Peyer's patch (tissue), 4 donors: ENCODE data around the gene C1orf74. TPM values are rescaled to one million over a fixed set of nuclear protein-coding genes. Genes with fewer than 3 reads are reported as not detected.
A peak's percentile ranks its signal among the peaks of the same experiment; 100 is the strongest.

ENCODE experiments used
- DNase-seq, 3 donors: peaks; one replicate each; pipeline ENCODE4 v3.0.0-alpha.2; 2017 to 2019
- H3K27ac ChIP-seq, 4 donors: fragments of 200-600 bp; sonication (generic); one replicate each; pipeline ENCODE4 v1.5.1; 2016 to 2019
- H3K27me3 ChIP-seq, 2 donors: fragments of 200-600 bp; sonication (generic); one replicate each; pipeline ENCODE4 v1.5.1; 2019
- H3K36me3 ChIP-seq, 3 donors: fragments of 200-600 bp; sonication (generic); one replicate each; pipeline ENCODE4 v1.5.1; 2016 to 2019
- H3K4me1 ChIP-seq, 4 donors: fragments of 200-600 bp; sonication (generic); one replicate each; pipeline ENCODE4 v1.5.1; 2016 to 2019
- H3K4me3 ChIP-seq, 4 donors: fragments of 200-600 bp; sonication (generic); 1 replicate in 3 of 4; 2 replicates in 1 of 4; pipeline ENCODE4 v1.5.1; 2016 to 2019; ENCODE audit warnings: mild to moderate bottlenecking in 1 of 4
- H3K9me3 ChIP-seq, 4 donors: fragments of 200-600 bp; sonication (generic); one replicate each; pipeline ENCODE4 v1.5.1; 2016 to 2019; ENCODE audit warnings: mild to moderate bottlenecking in 1 of 4
- CTCF ChIP-seq, 6 experiments: fragments of 450-650 bp in 4 of 6; fragments of 200-600 bp in 2 of 6; sonication (generic) in 1 of 6; IDR thresholded peaks; one replicate each; pipeline ENCODE4 v1.5.1; 2017 to 2019; ENCODE audit warnings: antibody characterized with exemption in 6 of 6, mild to moderate bottlenecking in 3 of 6, moderate library complexity in 1 of 6
- POLR2A ChIP-seq, 2 donors: fragments of 450-650 bp; IDR thresholded peaks; one replicate each; pipeline ENCODE4 v1.5.1; 2017; ENCODE audit warnings: antibody characterized with exemption in 2 of 2, mild to moderate bottlenecking in 2 of 2, moderate library complexity in 2 of 2
- total RNA-seq, 4 donors: library from RNA; depleted of rRNA; stranded (reverse); fragments of >200 nt; gene quantifications; one replicate each; pipeline ENCODE4 v1.1.0, GENCODE V29; 2016

Gene C1orf74
- total RNA-seq, 4 donors from 2014 or later, result 0.83 to 1.9 (median 1.8) TPM

- H3K27me3 ChIP-seq, result no peaks in the 10 kb centered on the region
Measured at GRCh38 chr1:209759829-209760359, 24.5 kb downstream of the C1orf74 start.

GRCh38 chr1:209758400-209758799, 26.0 kb downstream of the C1orf74 start:
- H3K27ac ChIP-seq, result peak overlapping the region in 1 of 4 donors; percentile 86
- H3K4me3 ChIP-seq, result peak overlapping the region in 3 of 4 donors; percentile 3 to 46 (median 40)
- no peaks in the 10 kb centered on the region for H3K27me3 ChIP-seq

More at GRCh38 chr1:209759829-209760359, 24.5 kb downstream of the C1orf74 start:
- Histone ChIP-seq H3K27ac (no peak overlapping the region), H3K36me3 (no peaks in the 10 kb centered on the region), H3K9me3 (no peaks in the 10 kb centered on the region), H3K4me1 (peaks cover 0 to 21% (median 3%) of the 10 kb centered on the region in 4 donors), H3K4me3 (no peak overlapping the region)
- no peak for TF ChIP-seq POLR2A (IDR thresholded peaks at IDR 0.05)
- TF ChIP-seq CTCF (IDR thresholded peaks at IDR 0.05), result no peak
- no peak for DNase-seq

GRCh38 chr1:209756615-209757445, 27.5 kb downstream of the C1orf74 start:
- no peaks in the 10 kb centered on the region for H3K9me3 ChIP-seq
- H3K4me1 ChIP-seq, result peaks cover 0 to 23% (median 6%) of the 10 kb centered on the region in 4 donors
- no peaks in the 10 kb centered on the region for H3K27me3 ChIP-seq
- H3K36me3 ChIP-seq, result no peaks in the 10 kb centered on the region
- TF ChIP-seq CTCF (IDR thresholded peaks at IDR 0.05), result no peak
- no peak for TF ChIP-seq POLR2A (IDR thresholded peaks at IDR 0.05)
- peak overlapping the region; percentile 40 to 46 (median 44) for H3K4me3 ChIP-seq
- DNase-seq, result peak in 2 of 3 donors; percentile 56 to 66
- H3K27ac ChIP-seq, result peak overlapping the region; percentile 63 to 86 (median 79)

More at GRCh38 chr1:209758400-209758799, 26.0 kb downstream of the C1orf74 start:
- no peaks in the 10 kb centered on the region for H3K36me3 ChIP-seq
- no peak for DNase-seq
- TF ChIP-seq POLR2A (IDR thresholded peaks at IDR 0.05) (no peak), CTCF (IDR thresholded peaks at IDR 0.05) (no peak)
- no peaks in the 10 kb centered on the region for H3K9me3 ChIP-seq
- peaks cover 0 to 23% (median 4%) of the 10 kb centered on the region in 4 donors for H3K4me1 ChIP-seq

- Histone ChIP-seq H3K9me3 (no peaks in the 10 kb centered on the region), H3K36me3 (no peaks in the 10 kb centered on the region), H3K4me3 (peak within 1 kb of the TSS; percentile 40 to 46 (median 44)), H3K4me1 (peaks cover 0 to 27% (median 7%) of the 10 kb centered on the region in 4 donors), H3K27ac (peak within 1 kb of the TSS; percentile 63 to 86 (median 79)), H3K27me3 (no peaks in the 10 kb centered on the region)
- peak in 2 of 3 donors; percentile 87 to 92 for DNase-seq
- TF ChIP-seq CTCF (IDR thresholded peaks at IDR 0.05), result no peak
- no peak for TF ChIP-seq POLR2A (IDR thresholded peaks at IDR 0.05)
Measured at GRCh38 chr1:209755926-209756614, 28.3 kb downstream of the C1orf74 start, which contains the start of gene TRAF3IP3. Gene TRAF3IP3 (plus strand): TSS chr1:209756053. CDS start chr1:209760040, 3,987 bp downstream.

- peak overlapping the region; percentile 33 to 86 (median 71) for H3K27ac ChIP-seq
- H3K36me3 ChIP-seq, result no peaks in the 10 kb centered on the region
- DNase-seq, result no peak
- peaks cover 0 to 30% (median 5%) of the 10 kb centered on the region in 4 donors for H3K4me1 ChIP-seq
- H3K9me3 ChIP-seq, result no peaks in the 10 kb centered on the region
- no peaks in the 10 kb centered on the region for H3K27me3 ChIP-seq
- no peak for TF ChIP-seq POLR2A (IDR thresholded peaks at IDR 0.05)
- TF ChIP-seq CTCF (IDR thresholded peaks at IDR 0.05), result no peak
- no peak overlapping the region for H3K4me3 ChIP-seq
Measured at GRCh38 chr1:209755256-209755655, 29.1 kb downstream of the C1orf74 start.
